Testis (tissue), 2 donors: Measurements from ENCODE around the gene PTPN6.

Experiments used
- CTCF ChIP-seq, 3 experiments: fragments of 450-650 bp in 2 of 3; fragments of 200-600 bp in 1 of 3; sonication (generic) in 1 of 3; IDR thresholded peaks; one replicate each; pipeline ENCODE4 v1.5.1; 2016 to 2019; ENCODE audit warnings: antibody characterized with exemption in 3 of 3, mild to moderate bottlenecking in 2 of 3, moderate library complexity in 1 of 3
- POLR2A ChIP-seq: fragments of 450-650 bp; IDR thresholded peaks from one replicate; pipeline ENCODE4 v1.6.1; 2017; ENCODE audit warnings: antibody characterized with exemption, mild to moderate bottlenecking, moderate library complexity

GRCh38 chr12:7006639-7007038 lies 55.5 kb downstream of the PTPN6 start:
- TF ChIP-seq CTCF (IDR thresholded peaks at IDR 0.05): no peak
- no peak for TF ChIP-seq POLR2A
